Osteoblast (primary cell): Measurements from ENCODE around the gene DNAH10. TPM values are rescaled to one million over a fixed set of nuclear protein-coding genes. Genes with fewer than 3 reads are reported as not detected.

Experiments used
- DNase-seq: peaks from one replicate; pipeline ENCODE4 v3.0.0; 2011; ENCODE audit warnings: low spot score, mixed read lengths; ENCODE audit not compliant: insufficient read length; ENCODE audit errors: missing footprints
- H2AFZ ChIP-seq: 2 replicates; pipeline ENCODE4 v1.6.0; 2011; ENCODE audit warnings: mild to moderate bottlenecking, low read length
- H3K27ac ChIP-seq: 2 replicates; pipeline ENCODE4 v1.5.1; 2011; ENCODE audit warnings: mild to moderate bottlenecking, low read depth, low read length, moderate library complexity
- H3K27me3 ChIP-seq: 2 replicates; pipeline ENCODE4 v1.6.0; 2012; ENCODE audit warnings: mild to moderate bottlenecking, control low read depth, inconsistent platforms, low read length, moderate library complexity; ENCODE audit not compliant: insufficient read depth
- H3K36me3 ChIP-seq: 2 replicates; pipeline ENCODE4 v1.5.1; 2011; ENCODE audit warnings: mild to moderate bottlenecking, low read length, control low read depth, moderate library complexity; ENCODE audit not compliant: insufficient read depth
- H3K4me1 ChIP-seq: 2 replicates; pipeline ENCODE4 v1.5.1; 2011; ENCODE audit warnings: mild to moderate bottlenecking, low read length, control low read depth, moderate library complexity; ENCODE audit not compliant: insufficient read depth
- H3K4me2 ChIP-seq: 2 replicates; pipeline ENCODE4 v1.6.0; 2011; ENCODE audit warnings: mild to moderate bottlenecking, low read length; ENCODE audit not compliant: insufficient read depth
- H3K4me3 ChIP-seq: fragments of 200-600 bp; sonication (generic); 3 replicates; pipeline ENCODE4 v1.5.1; 2012; ENCODE audit warnings: mild to moderate bottlenecking, low read length, inconsistent platforms; ENCODE audit not compliant: insufficient read depth
- H3K79me2 ChIP-seq: 2 replicates; pipeline ENCODE4 v1.6.0; 2012; ENCODE audit warnings: mild to moderate bottlenecking, low read length, control low read depth, inconsistent platforms; ENCODE audit not compliant: insufficient read depth
- H3K9me3 ChIP-seq: 2 replicates; pipeline ENCODE4 v1.5.1; 2011; ENCODE audit warnings: low read depth, low read length, control low read depth
- H4K20me1 ChIP-seq: 2 replicates; pipeline ENCODE4 v1.6.0; 2012; ENCODE audit warnings: mild to moderate bottlenecking, low read length, control low read depth; ENCODE audit not compliant: insufficient read depth
- CTCF ChIP-seq: IDR thresholded peaks from 2 replicates; pipeline ENCODE4 v1.5.1; 2011; ENCODE audit warnings: mild to moderate bottlenecking, low read depth, low read length, moderate library complexity; ENCODE audit errors: extremely low read depth
- total RNA-seq: library from RNA; depleted of rRNA; stranded (reverse); fragments of >200 nt; gene quantifications from 2 replicates; pipeline ENCODE4 v1.2.3, GENCODE V29; 2012

Gene DNAH10
- total RNA-seq, 1 donor: 0.72 TPM

DNA sequence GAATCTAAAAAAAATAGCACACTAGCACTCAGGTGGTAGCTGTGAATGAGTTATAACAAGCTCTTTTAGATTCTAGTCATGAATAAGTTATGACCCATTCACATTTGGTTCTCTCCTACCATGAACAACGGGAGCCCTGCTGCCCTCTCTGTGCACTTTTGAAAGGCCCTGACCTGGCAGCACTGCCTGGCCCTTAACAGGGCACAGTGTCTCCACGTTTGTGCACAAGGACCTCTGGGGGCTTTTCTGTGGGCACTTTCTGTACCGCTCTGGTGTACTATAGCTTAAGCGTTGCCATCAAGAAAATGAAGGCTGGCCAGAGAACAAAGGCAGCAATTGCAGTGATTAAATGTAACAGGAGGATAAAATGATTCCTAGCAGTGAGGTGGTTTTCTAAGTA is 189.4 kb downstream of the DNAH10 start:
- H3K79me2 ChIP-seq: peaks cover 53% of the 10 kb centered on the region
- peaks cover 16% of the 10 kb centered on the region for H3K4me1 ChIP-seq
- H3K27me3 ChIP-seq: no peaks in the 10 kb centered on the region
- no peak overlapping the region for H3K27ac ChIP-seq
- H3K4me2 ChIP-seq: no peak overlapping the region
- no peak overlapping the region for H2AFZ ChIP-seq
- no peak for TF ChIP-seq CTCF
- DNase-seq: no peak
- peaks cover 52% of the 10 kb centered on the region for H4K20me1 ChIP-seq
- no peaks in the 10 kb centered on the region for H3K36me3 ChIP-seq
- no peak overlapping the region for H3K4me3 ChIP-seq
- no peaks in the 10 kb centered on the region for H3K9me3 ChIP-seq

- no peak overlapping the region for H3K27ac ChIP-seq
- peaks cover 53% of the 10 kb centered on the region for H3K79me2 ChIP-seq
- H3K4me2 ChIP-seq: no peak overlapping the region
- H3K36me3 ChIP-seq: no peaks in the 10 kb centered on the region
- DNase-seq: no peak
- no peaks in the 10 kb centered on the region for H3K9me3 ChIP-seq
- H3K4me1 ChIP-seq: peaks cover 16% of the 10 kb centered on the region
- H3K4me3 ChIP-seq: no peak overlapping the region
- peaks cover 52% of the 10 kb centered on the region for H4K20me1 ChIP-seq
- no peak for TF ChIP-seq CTCF
- H3K27me3 ChIP-seq: no peaks in the 10 kb centered on the region
- H2AFZ ChIP-seq: no peak overlapping the region
These were observed 189.9 kb downstream of the DNAH10 start for GRCh38 chr12:123952037-123952436.

- H3K4me2 ChIP-seq: no peak overlapping the region
- no peak for TF ChIP-seq CTCF
- no peak overlapping the region for H3K4me3 ChIP-seq
- H3K9me3 ChIP-seq: no peaks in the 10 kb centered on the region
- H2AFZ ChIP-seq: no peak overlapping the region
- H4K20me1 ChIP-seq: peaks cover 42% of the 10 kb centered on the region
- H3K36me3 ChIP-seq: peaks cover 2% of the 10 kb centered on the region
- H3K79me2 ChIP-seq: peaks cover 35% of the 10 kb centered on the region
- H3K27ac ChIP-seq: no peak overlapping the region
- DNase-seq: no peak
- peaks cover 16% of the 10 kb centered on the region for H3K4me1 ChIP-seq
- no peaks in the 10 kb centered on the region for H3K27me3 ChIP-seq
These were observed 192.7 kb downstream of the DNAH10 start for GRCh38 chr12:123954647-123955350.

- no peak overlapping the region for H3K4me2 ChIP-seq
- peaks cover 2% of the 10 kb centered on the region for H3K36me3 ChIP-seq
- H4K20me1 ChIP-seq: peaks cover 30% of the 10 kb centered on the region
- no peaks in the 10 kb centered on the region for H3K9me3 ChIP-seq
- no peak overlapping the region for H2AFZ ChIP-seq
- no peak for DNase-seq
- no peak overlapping the region for H3K4me3 ChIP-seq
- H3K27me3 ChIP-seq: no peaks in the 10 kb centered on the region
- no peak for TF ChIP-seq CTCF
- H3K27ac ChIP-seq: no peak overlapping the region
- H3K79me2 ChIP-seq: peaks cover 24% of the 10 kb centered on the region
- H3K4me1 ChIP-seq: peaks cover 10% of the 10 kb centered on the region
These were observed 194.1 kb downstream of the DNAH10 start for GRCh38 chr12:123956249-123956648.
